ENCODE results near the gene IL12RB2.

IL12RB2 gene

GRCh38 chr1:67314696-67315095 lies 7.0 kb downstream of the IL12RB2 start:
- H4K8ac ChIP-seq (ENCODE audit: low read depth, low read length): no peak overlapping the region
- H3K27ac ChIP-seq (ENCODE audit: low read depth, low read length): no peak overlapping the region
- H2AK5ac ChIP-seq (ENCODE audit: low read length): no peak overlapping the region
- H4K5ac ChIP-seq (ENCODE audit: low read length): no peak overlapping the region
- no peak for DNase-seq
- H3K79me2 ChIP-seq (ENCODE audit: control insufficient read depth, insufficient read depth, low read length): no peaks in the 10 kb centered on the region
- H3K79me1 ChIP-seq (ENCODE audit: low read length): no peaks in the 10 kb centered on the region
- no peak overlapping the region for H3K4me3 ChIP-seq (ENCODE audit: low read length)
- no peaks in the 10 kb centered on the region for H3K36me3 ChIP-seq (ENCODE audit: control insufficient read depth, insufficient read depth, low read length)
- no peak overlapping the region for H3K56ac ChIP-seq (ENCODE audit: low read length)
- no peak overlapping the region for H2BK5ac ChIP-seq (ENCODE audit: low read length)
- no peaks in the 10 kb centered on the region for H3K27me3 ChIP-seq (ENCODE audit: insufficient read depth, low read length, poor library complexity)
- no peak overlapping the region for H3K23ac ChIP-seq (ENCODE audit: low read length)
- no peak overlapping the region for H3K9ac ChIP-seq (ENCODE audit: low read length)
- H3K4ac ChIP-seq (ENCODE audit: low read depth, low read length): no peak overlapping the region
- no peak overlapping the region for H3K4me2 ChIP-seq (ENCODE audit: low read length)
- WGBS (ENCODE audit: extremely low coverage, insufficient coverage, low lambda C conversion rate): no CpG with 5 or more reads among the region's 5 CpGs
- H2BK15ac ChIP-seq (replicated peaks; ENCODE audit: low read depth): no peak overlapping the region
- H2BK120ac ChIP-seq (ENCODE audit: low read depth, low read length): no peak overlapping the region
- H3K18ac ChIP-seq (ENCODE audit: low read length): no peak overlapping the region
- H3K4me1 ChIP-seq (ENCODE audit: control insufficient read depth, low read depth, low read length): no peaks in the 10 kb centered on the region

GRCh38 chr1:67316180-67316902 lies 8.7 kb downstream of the IL12RB2 start:
- Histone ChIP-seq H2BK15ac (replicated peaks; ENCODE audit: low read depth) (no peak overlapping the region), H3K56ac (ENCODE audit: low read length) (no peak overlapping the region), H3K18ac (ENCODE audit: low read length) (no peak overlapping the region), H3K79me1 (ENCODE audit: low read length) (no peaks in the 10 kb centered on the region), H3K4ac (ENCODE audit: low read depth, low read length) (no peak overlapping the region), H4K8ac (ENCODE audit: low read depth, low read length) (no peak overlapping the region), H3K36me3 (ENCODE audit: control insufficient read depth, insufficient read depth, low read length) (no peaks in the 10 kb centered on the region), H3K4me2 (ENCODE audit: low read length) (no peak overlapping the region), H3K27ac (ENCODE audit: low read depth, low read length) (no peak overlapping the region), H3K4me3 (ENCODE audit: low read length) (no peak overlapping the region), H3K79me2 (ENCODE audit: control insufficient read depth, insufficient read depth, low read length) (no peaks in the 10 kb centered on the region), H2AK5ac (ENCODE audit: low read length) (no peak overlapping the region), H3K9ac (ENCODE audit: low read length) (no peak overlapping the region), H3K27me3 (ENCODE audit: insufficient read depth, low read length, poor library complexity) (no peaks in the 10 kb centered on the region), H2BK120ac (ENCODE audit: low read depth, low read length) (no peak overlapping the region), H3K23ac (ENCODE audit: low read length) (no peak overlapping the region), H4K5ac (ENCODE audit: low read length) (no peak overlapping the region), H2BK5ac (ENCODE audit: low read length) (no peak overlapping the region), H3K4me1 (ENCODE audit: control insufficient read depth, low read depth, low read length) (no peaks in the 10 kb centered on the region)
- no peak for DNase-seq
- WGBS (ENCODE audit: extremely low coverage, insufficient coverage, low lambda C conversion rate): no CpG with 5 or more reads among the region's 8 CpGs

DNA sequence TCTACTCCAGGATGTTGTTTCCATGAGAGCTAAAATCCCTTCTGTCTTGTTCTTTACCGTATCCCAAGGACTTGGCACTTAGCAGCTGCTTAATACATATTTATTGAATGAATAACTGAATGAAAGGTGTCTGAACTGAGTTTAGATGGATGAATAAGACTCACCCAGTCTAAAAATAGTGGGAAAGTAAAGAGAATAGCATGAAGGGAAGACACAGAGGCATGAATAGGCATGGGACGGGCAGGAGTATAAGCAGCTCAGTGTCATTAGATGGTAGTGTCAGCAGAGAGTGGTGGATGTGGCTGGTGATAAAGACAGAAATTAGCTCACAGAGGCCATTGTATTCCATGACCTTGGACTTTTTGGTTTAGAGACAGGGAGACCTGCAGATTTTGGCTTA lies 9.2 kb downstream of the IL12RB2 start:
- Histone ChIP-seq H4K5ac (ENCODE audit: low read length) (no peak overlapping the region), H2BK5ac (ENCODE audit: low read length) (no peak overlapping the region), H3K18ac (ENCODE audit: low read length) (no peak overlapping the region), H3K4me3 (ENCODE audit: low read length) (no peak overlapping the region), H3K4me2 (ENCODE audit: low read length) (no peak overlapping the region), H3K27ac (ENCODE audit: low read depth, low read length) (no peak overlapping the region), H3K56ac (ENCODE audit: low read length) (no peak overlapping the region), H3K27me3 (ENCODE audit: insufficient read depth, low read length, poor library complexity) (no peaks in the 10 kb centered on the region), H3K79me1 (ENCODE audit: low read length) (no peaks in the 10 kb centered on the region), H3K9ac (ENCODE audit: low read length) (no peak overlapping the region), H4K8ac (ENCODE audit: low read depth, low read length) (no peak overlapping the region), H3K79me2 (ENCODE audit: control insufficient read depth, insufficient read depth, low read length) (no peaks in the 10 kb centered on the region), H3K4me1 (ENCODE audit: control insufficient read depth, low read depth, low read length) (no peaks in the 10 kb centered on the region), H2AK5ac (ENCODE audit: low read length) (no peak overlapping the region), H3K23ac (ENCODE audit: low read length) (no peak overlapping the region), H3K4ac (ENCODE audit: low read depth, low read length) (no peak overlapping the region), H3K36me3 (ENCODE audit: control insufficient read depth, insufficient read depth, low read length) (no peaks in the 10 kb centered on the region), H2BK120ac (ENCODE audit: low read depth, low read length) (no peak overlapping the region), H2BK15ac (replicated peaks; ENCODE audit: low read depth) (no peak overlapping the region)
- WGBS (ENCODE audit: extremely low coverage, insufficient coverage, low lambda C conversion rate): no CpG with 5 or more reads among the region's 2 CpGs
- no peak for DNase-seq

GRCh38 chr1:67317803-67318202 lies 10.1 kb downstream of the IL12RB2 start:
- Histone ChIP-seq H2BK15ac (replicated peaks; ENCODE audit: low read depth) (no peak overlapping the region), H3K36me3 (ENCODE audit: control insufficient read depth, insufficient read depth, low read length) (no peaks in the 10 kb centered on the region), H2AK5ac (ENCODE audit: low read length) (no peak overlapping the region), H3K9ac (ENCODE audit: low read length) (no peak overlapping the region), H2BK120ac (ENCODE audit: low read depth, low read length) (no peak overlapping the region), H2BK5ac (ENCODE audit: low read length) (no peak overlapping the region), H3K79me1 (ENCODE audit: low read length) (no peaks in the 10 kb centered on the region), H3K27me3 (ENCODE audit: insufficient read depth, low read length, poor library complexity) (no peaks in the 10 kb centered on the region), H3K18ac (ENCODE audit: low read length) (no peak overlapping the region), H4K8ac (ENCODE audit: low read depth, low read length) (no peak overlapping the region), H3K4me1 (ENCODE audit: control insufficient read depth, low read depth, low read length) (no peaks in the 10 kb centered on the region), H3K4me3 (ENCODE audit: low read length) (no peak overlapping the region), H3K79me2 (ENCODE audit: control insufficient read depth, insufficient read depth, low read length) (no peaks in the 10 kb centered on the region), H3K4ac (ENCODE audit: low read depth, low read length) (no peak overlapping the region), H3K27ac (ENCODE audit: low read depth, low read length) (no peak overlapping the region), H3K4me2 (ENCODE audit: low read length) (no peak overlapping the region), H4K5ac (ENCODE audit: low read length) (no peak overlapping the region), H3K56ac (ENCODE audit: low read length) (no peak overlapping the region), H3K23ac (ENCODE audit: low read length) (no peak overlapping the region)
- WGBS (ENCODE audit: extremely low coverage, insufficient coverage, low lambda C conversion rate): no CpG with 5 or more reads among the region's 4 CpGs
- no peak for DNase-seq

DNA sequence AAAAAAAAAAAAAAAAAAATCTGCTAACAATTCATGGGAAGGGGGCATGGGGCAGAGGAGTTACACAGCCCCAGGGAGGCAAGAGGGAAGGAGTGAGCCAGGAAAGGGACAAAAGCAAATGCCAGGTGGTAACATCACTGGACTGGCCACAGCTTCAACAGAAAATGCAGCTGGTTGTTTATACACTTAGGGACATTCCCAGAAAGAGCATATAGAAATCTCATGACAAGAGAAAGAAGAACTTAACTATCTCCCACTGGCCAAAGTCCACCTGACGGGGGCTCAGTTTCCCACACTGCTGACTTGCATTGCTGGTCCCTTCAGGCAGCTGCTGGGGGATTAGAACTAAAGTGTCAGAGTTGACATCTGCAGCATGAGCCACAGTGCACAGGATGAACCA lies 14.8 kb downstream of the IL12RB2 start:
- Histone ChIP-seq H3K27ac (ENCODE audit: low read depth, low read length) (no peak overlapping the region), H2AK5ac (ENCODE audit: low read length) (no peak overlapping the region), H2BK15ac (replicated peaks; ENCODE audit: low read depth) (no peak overlapping the region), H3K27me3 (ENCODE audit: insufficient read depth, low read length, poor library complexity) (no peaks in the 10 kb centered on the region), H3K79me1 (ENCODE audit: low read length) (no peaks in the 10 kb centered on the region), H4K5ac (ENCODE audit: low read length) (no peak overlapping the region), H3K23ac (ENCODE audit: low read length) (no peak overlapping the region), H3K56ac (ENCODE audit: low read length) (no peak overlapping the region), H3K4me3 (ENCODE audit: low read length) (no peak overlapping the region), H2BK120ac (ENCODE audit: low read depth, low read length) (no peak overlapping the region), H3K9ac (ENCODE audit: low read length) (no peak overlapping the region), H3K4ac (ENCODE audit: low read depth, low read length) (no peak overlapping the region), H3K36me3 (ENCODE audit: control insufficient read depth, insufficient read depth, low read length) (no peaks in the 10 kb centered on the region), H3K4me1 (ENCODE audit: control insufficient read depth, low read depth, low read length) (no peaks in the 10 kb centered on the region), H4K8ac (ENCODE audit: low read depth, low read length) (no peak overlapping the region), H3K18ac (ENCODE audit: low read length) (no peak overlapping the region), H3K79me2 (ENCODE audit: control insufficient read depth, insufficient read depth, low read length) (no peaks in the 10 kb centered on the region), H2BK5ac (ENCODE audit: low read length) (no peak overlapping the region), H3K4me2 (ENCODE audit: low read length) (no peak overlapping the region)
- no peak for DNase-seq
- no CpG with 5 or more reads among the region's 1 CpG for WGBS (ENCODE audit: extremely low coverage, insufficient coverage, low lambda C conversion rate)

- Histone ChIP-seq H3K56ac (ENCODE audit: low read length) (no peak overlapping the region), H3K27me3 (ENCODE audit: insufficient read depth, low read length, poor library complexity) (no peaks in the 10 kb centered on the region), H3K4me3 (ENCODE audit: low read length) (no peak overlapping the region), H4K5ac (ENCODE audit: low read length) (no peak overlapping the region), H3K4ac (ENCODE audit: low read depth, low read length) (no peak overlapping the region), H3K4me1 (ENCODE audit: control insufficient read depth, low read depth, low read length) (no peaks in the 10 kb centered on the region), H3K9ac (ENCODE audit: low read length) (no peak overlapping the region), H3K79me1 (ENCODE audit: low read length) (no peaks in the 10 kb centered on the region), H3K23ac (ENCODE audit: low read length) (no peak overlapping the region), H3K4me2 (ENCODE audit: low read length) (no peak overlapping the region), H2BK15ac (replicated peaks; ENCODE audit: low read depth) (no peak overlapping the region), H3K27ac (ENCODE audit: low read depth, low read length) (no peak overlapping the region), H2BK5ac (ENCODE audit: low read length) (no peak overlapping the region), H3K18ac (ENCODE audit: low read length) (no peak overlapping the region), H2AK5ac (ENCODE audit: low read length) (no peak overlapping the region), H3K36me3 (ENCODE audit: control insufficient read depth, insufficient read depth, low read length) (no peaks in the 10 kb centered on the region), H4K8ac (ENCODE audit: low read depth, low read length) (no peak overlapping the region), H3K79me2 (ENCODE audit: control insufficient read depth, insufficient read depth, low read length) (no peaks in the 10 kb centered on the region), H2BK120ac (ENCODE audit: low read depth, low read length) (no peak overlapping the region)
- DNase-seq: no peak
- no CpG with 5 or more reads among the region's 3 CpGs for WGBS (ENCODE audit: extremely low coverage, insufficient coverage, low lambda C conversion rate)
Observed at GRCh38 chr1:67323087-67323486, 15.4 kb downstream of the IL12RB2 start.
